T47D (cell line): ENCODE measurements around the gene VCL.

Source experiments
- DNase-seq, 2 experiments: peaks; one replicate each; pipeline versions ENCODE4 v3.0.0 to v3.0.0-alpha.2; 2011 to 2012; ENCODE audit warnings: low read depth in 1 of 2, low spot score in 1 of 2
- JUND ChIP-seq: IDR thresholded peaks from 2 replicates; pipeline ENCODE4 v1.6.1; 2012; ENCODE audit warnings: low read depth
- in situ Hi-C: cut with HindIII; loops from 2 replicates; pipeline ENCODE4 v1.10.0; 2016; ENCODE audit warnings: low sequenced_read_pairs, low pct_unique_long_range_greater_than_20kb

VCL gene

GRCh38 chr10:74067373-74068352, 69.7 kb downstream of the VCL start:
- TF ChIP-seq JUND: no peak
- no peak for DNase-seq
- in situ Hi-C loops: no loop called here

DNA sequence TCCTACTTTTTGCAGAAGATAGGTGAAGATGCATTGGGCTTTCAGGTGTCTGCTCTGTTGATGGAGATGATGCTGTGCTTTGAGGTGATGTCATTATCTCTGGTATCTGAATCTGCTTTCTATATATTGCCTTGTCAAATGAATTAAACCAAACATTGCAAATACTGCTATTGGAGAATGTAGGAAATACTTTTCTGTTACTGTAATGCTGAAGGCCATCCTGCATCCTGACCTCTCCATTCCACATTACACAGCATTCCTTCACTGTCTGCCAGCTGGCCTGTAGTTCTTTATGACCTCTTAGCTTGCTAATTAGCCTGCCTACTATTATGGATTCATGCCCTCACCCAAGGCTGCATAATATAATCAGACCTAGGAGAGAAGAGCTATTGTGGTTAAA, 73.2 kb downstream of the VCL start:
- in situ Hi-C loops: no loop called here
- DNase-seq: no peak

GRCh38 chr10:74072503-74072902, 74.6 kb downstream of the VCL start:
- no peak for DNase-seq
- TF ChIP-seq JUND: no peak
- in situ Hi-C loops: no loop called here

More for the DNA sequence above, 73.2 kb downstream of the VCL start:
- no peak for TF ChIP-seq JUND

DNA sequence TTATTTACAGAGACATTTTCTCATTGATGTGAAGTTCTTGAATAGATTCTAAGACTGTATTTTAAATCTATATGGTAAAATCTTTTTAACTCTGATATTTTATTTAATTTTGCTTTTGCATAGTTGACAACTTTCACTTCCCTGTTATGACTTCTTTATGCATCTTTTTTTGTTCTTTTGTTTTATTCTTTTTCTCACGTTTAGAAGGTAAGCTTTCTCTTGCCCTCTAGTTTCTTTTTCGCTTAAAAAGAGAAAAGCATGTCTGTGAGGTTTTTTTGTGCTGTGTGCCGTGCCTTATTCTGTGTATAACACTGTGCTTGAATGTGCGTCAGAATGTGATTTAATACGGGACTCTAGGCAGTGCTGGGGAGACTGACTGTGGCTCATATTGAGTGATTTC, 78.0 kb downstream of the VCL start:
- in situ Hi-C loops: no loop called here
- no peak for TF ChIP-seq JUND
- no peak for DNase-seq

DNA sequence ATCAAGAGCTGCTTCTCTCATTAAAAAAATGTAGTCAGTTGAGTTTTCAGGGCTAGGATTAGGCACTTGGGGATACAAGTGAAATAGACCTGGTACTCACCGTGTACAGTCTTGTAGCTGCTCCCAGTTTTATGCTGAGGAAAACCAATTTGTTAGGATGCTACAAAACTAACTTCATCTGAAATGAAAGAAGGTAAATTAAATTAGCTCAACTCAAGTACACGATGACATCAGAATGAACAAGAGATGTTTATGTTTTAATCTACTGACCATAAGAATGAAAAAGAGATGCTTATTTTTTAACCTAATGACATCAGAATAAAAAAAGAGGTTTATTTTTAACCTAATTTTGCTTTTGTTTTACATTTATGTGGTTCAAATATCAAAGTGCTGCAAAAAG, 79.0 kb downstream of the VCL start:
- DNase-seq: no peak
- no peak for TF ChIP-seq JUND
- in situ Hi-C loops: no loop called here

DNA sequence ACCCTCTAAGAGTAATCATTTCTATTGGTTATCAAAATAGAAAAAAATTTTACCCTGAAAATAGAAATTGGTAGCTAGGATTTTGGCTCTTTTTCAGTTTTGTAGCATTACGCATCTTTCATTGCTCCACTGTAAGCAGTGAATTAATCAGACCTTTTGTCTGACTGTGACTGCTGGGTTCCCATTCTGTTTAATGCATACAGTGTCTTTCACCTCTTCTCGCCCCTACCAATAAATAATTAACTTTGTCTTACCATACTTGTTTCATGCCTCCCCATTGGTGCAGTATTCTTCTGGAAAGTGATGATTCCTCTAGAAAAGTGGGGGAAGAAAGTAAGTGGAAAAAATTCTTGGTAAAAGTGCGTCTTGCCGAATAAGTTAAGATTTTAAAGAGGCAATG, 79.5 kb downstream of the VCL start:
- in situ Hi-C loops: no loop called here
- no peak for DNase-seq
- TF ChIP-seq JUND: no peak

DNA sequence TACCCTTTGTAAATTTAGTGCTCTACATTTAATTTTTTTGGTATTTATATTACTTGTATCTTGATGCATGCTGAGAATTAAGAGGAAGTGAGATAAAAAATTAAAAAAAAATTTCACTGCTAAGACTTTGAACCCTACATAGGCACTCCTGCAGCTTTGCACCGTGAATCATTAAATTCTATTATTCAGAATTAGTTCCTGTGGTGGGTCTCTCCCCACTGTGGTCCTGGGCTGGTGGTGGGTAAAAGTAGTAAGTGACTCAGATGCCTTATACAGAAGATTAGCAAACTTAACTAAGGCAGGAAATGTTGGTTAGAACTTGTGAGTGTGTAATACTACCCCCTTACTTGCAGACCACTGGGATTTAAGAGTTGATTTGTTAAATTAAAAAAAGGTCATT, 80.1 kb downstream of the VCL start:
- in situ Hi-C loops: no loop called here
- DNase-seq: no peak
- TF ChIP-seq JUND: no peak

GRCh38 chr10:74079028-74079935, 81.4 kb downstream of the VCL start:
- in situ Hi-C loops: no loop called here
- TF ChIP-seq JUND: no peak

DNA sequence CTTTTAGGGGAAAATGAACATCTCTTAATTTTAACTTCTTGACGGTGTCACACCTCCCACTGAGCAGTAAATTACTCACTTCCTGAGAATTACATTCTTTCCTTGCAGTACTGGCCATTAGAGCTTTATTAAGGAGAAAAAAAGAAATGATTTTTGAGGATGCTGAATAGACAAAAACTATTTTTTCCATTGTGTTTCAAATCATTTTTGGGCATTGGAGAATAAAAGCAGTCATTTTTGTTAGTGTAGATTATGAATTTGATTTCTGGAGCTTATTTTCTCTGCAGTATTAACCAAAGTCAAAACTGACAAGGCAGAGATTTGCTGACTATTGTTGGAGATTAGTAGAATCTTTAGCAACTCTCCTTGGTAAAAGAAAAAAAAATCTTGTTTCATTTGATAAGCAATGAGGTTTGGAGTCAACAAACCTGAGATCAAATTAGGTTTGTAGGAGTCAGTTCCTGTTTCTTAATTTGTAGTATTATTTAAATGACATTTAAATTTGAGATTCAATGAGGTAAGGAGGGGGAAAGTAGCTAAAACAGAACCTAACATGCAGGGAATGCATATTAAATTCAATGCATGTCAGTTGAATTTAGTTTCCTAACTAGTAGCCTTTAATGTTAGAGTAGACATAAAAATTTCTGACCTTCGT, 82.1 kb downstream of the VCL start:
- in situ Hi-C loops: no loop called here
- no peak for TF ChIP-seq JUND

More at GRCh38 chr10:74079028-74079935, 81.4 kb downstream of the VCL start:
- no peak for DNase-seq

DNA sequence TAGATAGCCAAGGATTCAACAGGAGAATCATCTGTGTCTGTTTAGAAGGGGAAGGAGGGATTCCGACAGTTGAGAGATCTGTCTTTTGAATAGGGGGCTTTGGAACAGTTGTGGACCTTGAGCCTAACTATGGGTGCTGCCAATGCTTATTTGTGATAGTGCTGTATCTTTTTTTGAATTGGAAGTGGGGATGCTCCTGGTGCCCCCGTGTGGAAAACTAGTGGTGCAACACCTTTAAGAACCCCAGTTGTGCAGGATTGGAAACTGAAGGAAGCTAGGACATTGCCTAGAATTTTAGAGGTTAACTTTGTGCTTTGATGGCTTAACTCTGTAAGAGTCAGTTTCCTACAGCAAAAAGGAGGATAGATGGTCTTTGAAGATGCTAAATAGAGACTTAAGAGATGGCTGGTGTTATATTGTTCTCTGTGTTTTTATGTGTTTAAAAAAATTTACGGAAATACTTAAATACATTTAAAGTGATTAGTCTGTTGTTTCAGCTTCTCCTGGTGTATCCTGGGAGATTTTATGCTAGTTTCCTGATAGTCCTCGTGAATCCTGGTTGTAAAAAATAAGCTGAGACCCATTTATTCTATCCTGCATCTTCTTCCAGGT, 83.4 kb downstream of the VCL start:
- no peak for TF ChIP-seq JUND
- DNase-seq: peak; percentile 48 to 59
- in situ Hi-C loops: no loop called here

More for the DNA sequence above, 82.1 kb downstream of the VCL start:
- no peak for DNase-seq

GRCh38 chr10:74081941-74082718, 84.2 kb downstream of the VCL start:
- no peak for DNase-seq
- TF ChIP-seq JUND: no peak
- in situ Hi-C loops: no loop called here
